ENCODE results near the gene INTS13. TPM values are rescaled to one million over a fixed set of nuclear protein-coding genes. Genes with fewer than 3 reads are reported as not detected.
A peak's percentile ranks its signal among the peaks of the same experiment; 100 is the strongest.

Gene INTS13
- total and polyA plus RNA-seq, 2 of the 8 experiments (the other 6 are each of a cell fraction or from before 2014, with no cell fraction given): 20.5 to 58.2 TPM

DNA sequence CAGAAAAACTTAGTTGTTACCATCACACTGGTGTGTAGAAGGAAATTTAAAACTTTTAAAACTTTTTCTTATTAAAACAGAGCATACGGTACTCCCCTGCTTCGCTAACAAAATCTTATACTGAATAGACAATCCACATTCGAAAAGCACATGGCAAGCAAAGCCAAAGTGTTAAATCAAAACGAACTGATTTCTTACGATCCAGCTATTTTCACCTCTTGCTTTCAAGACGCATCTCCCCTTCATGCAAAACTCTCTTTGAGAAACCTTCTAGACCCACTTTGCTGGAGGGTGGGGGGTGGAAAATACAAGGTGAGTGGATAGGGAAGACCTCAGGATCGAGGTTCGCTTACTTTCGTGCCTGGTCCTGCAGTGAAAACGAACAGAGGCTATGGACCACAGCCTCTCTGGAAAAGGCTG is 328 bp downstream of the INTS13 start (continued):
- no peak for TF ChIP-seq CHD7 (IDR thresholded peaks at IDR 0.05; ENCODE audit: insufficient replicate concordance, low read length)
- TF ChIP-seq SAP30 (IDR thresholded peaks at IDR 0.05; ENCODE audit: insufficient read depth, insufficient replicate concordance, low read length): peak; percentile 84
